ENCODE results near the gene IFT43.

IFT43 gene

GRCh38 chr14:75980856-75981255 lies 4.7 kb upstream of the IFT43 start:
- no peaks in the 10 kb centered on the region for H3K36me3 ChIP-seq (ENCODE audit: control insufficient read depth in 2 of 2, insufficient read depth in 2 of 2, low read length in 2 of 2)
- peaks cover 53% of the 10 kb centered on the region for H3K4me1 ChIP-seq (ENCODE audit: control insufficient read depth, insufficient read depth, low read length)
- peak overlapping the region; percentile 78 to 89 for H3K9ac ChIP-seq (ENCODE audit: low read length in 2 of 2)
- H3K27me3 ChIP-seq (ENCODE audit: control insufficient read depth in 1 of 2, insufficient read depth in 2 of 2, low read length in 2 of 2): no peaks in the 10 kb centered on the region
- H3K9me3 ChIP-seq (ENCODE audit: control insufficient read depth in 2 of 2, low read length in 2 of 2): no peaks in the 10 kb centered on the region
- peak overlapping the region; percentile 97 for H3K27ac ChIP-seq (ENCODE audit: low read length)
- peak overlapping the region; percentile 60 to 84 for H3K4me3 ChIP-seq (ENCODE audit: low read length in 2 of 2)

GRCh38 chr14:75981426-75982265 lies 3.9 kb upstream of the IFT43 start, which contains the start of gene TGFB3:
Gene TGFB3 (minus strand): TSS chr14:75981995. CDS start chr14:75980893, 1,102 bp downstream.
- Histone ChIP-seq H3K36me3 (ENCODE audit: control insufficient read depth in 2 of 2, insufficient read depth in 2 of 2, low read length in 2 of 2) (no peaks in the 10 kb centered on the region), H3K27me3 (ENCODE audit: control insufficient read depth in 1 of 2, insufficient read depth in 2 of 2, low read length in 2 of 2) (no peaks in the 10 kb centered on the region), H3K4me1 (ENCODE audit: control insufficient read depth, insufficient read depth, low read length) (peaks cover 56% of the 10 kb centered on the region), H3K9ac (ENCODE audit: low read length in 2 of 2) (peak within 1 kb of the TSS; percentile 78 to 89), H3K27ac (ENCODE audit: low read length) (peak within 1 kb of the TSS; percentile 97), H3K4me3 (ENCODE audit: low read length in 2 of 2) (peak within 1 kb of the TSS; percentile 63 to 84), H3K9me3 (ENCODE audit: control insufficient read depth in 2 of 2, low read length in 2 of 2) (no peaks in the 10 kb centered on the region)

DNA sequence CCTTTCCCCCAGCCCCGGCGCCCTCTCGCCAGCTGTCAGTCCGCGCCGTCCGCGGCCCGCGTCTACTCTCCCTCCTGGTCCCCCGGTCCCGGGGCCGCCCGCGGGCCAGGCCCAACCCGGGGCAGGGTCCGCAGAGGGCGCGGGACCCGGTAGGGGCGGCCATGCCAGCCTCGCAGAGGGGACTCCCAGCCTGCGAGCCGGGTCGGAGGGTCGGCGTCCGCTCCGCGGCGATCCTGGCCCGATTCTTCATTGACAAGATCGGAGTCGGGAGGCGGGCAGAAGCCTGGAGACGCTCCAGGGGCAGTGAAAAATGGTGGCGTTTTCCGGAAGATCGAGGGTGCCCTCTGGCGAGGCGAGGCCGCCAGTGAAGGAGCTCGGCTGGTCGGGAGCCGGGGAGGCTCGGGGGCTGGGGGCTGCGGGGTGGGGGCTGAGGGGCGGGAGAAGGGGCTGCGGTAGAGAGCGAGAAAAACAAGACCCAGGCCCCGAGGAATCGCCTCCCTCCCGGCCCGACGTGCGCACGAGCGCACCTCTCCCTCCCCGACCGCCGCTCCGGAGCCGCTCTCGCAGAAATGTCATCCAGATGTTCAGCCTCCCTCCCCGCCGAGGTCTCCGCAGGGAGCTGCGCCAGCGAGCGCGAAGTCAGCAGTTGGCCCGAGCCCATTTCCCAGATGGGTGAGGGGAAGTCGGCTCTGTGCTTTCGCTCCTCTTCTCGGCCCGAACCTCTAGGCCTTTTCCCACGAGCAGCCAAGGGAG lies 3.1 kb upstream of the IFT43 start:
- peak overlapping the region; percentile 63 to 84 for H3K4me3 ChIP-seq (ENCODE audit: low read length in 2 of 2)
- no peaks in the 10 kb centered on the region for H3K9me3 ChIP-seq (ENCODE audit: control insufficient read depth in 2 of 2, low read length in 2 of 2)
- peaks cover 57% of the 10 kb centered on the region for H3K4me1 ChIP-seq (ENCODE audit: control insufficient read depth, insufficient read depth, low read length)
- H3K9ac ChIP-seq (ENCODE audit: low read length in 2 of 2): peak overlapping the region; percentile 78 to 89
- H3K36me3 ChIP-seq (ENCODE audit: control insufficient read depth in 2 of 2, insufficient read depth in 2 of 2, low read length in 2 of 2): no peaks in the 10 kb centered on the region
- H3K27me3 ChIP-seq (ENCODE audit: control insufficient read depth in 1 of 2, insufficient read depth in 2 of 2, low read length in 2 of 2): no peaks in the 10 kb centered on the region
- H3K27ac ChIP-seq (ENCODE audit: low read length): peak overlapping the region; percentile 97

- Histone ChIP-seq H3K27me3 (ENCODE audit: control insufficient read depth in 1 of 2, insufficient read depth in 2 of 2, low read length in 2 of 2) (no peaks in the 10 kb centered on the region), H3K9ac (ENCODE audit: low read length in 2 of 2) (peak overlapping the region; percentile 57 to 73), H3K4me3 (ENCODE audit: low read length in 2 of 2) (peak overlapping the region; percentile 63 to 84), H3K36me3 (ENCODE audit: control insufficient read depth in 2 of 2, insufficient read depth in 2 of 2, low read length in 2 of 2) (no peaks in the 10 kb centered on the region), H3K27ac (ENCODE audit: low read length) (peak overlapping the region; percentile 97), H3K9me3 (ENCODE audit: control insufficient read depth in 2 of 2, low read length in 2 of 2) (no peaks in the 10 kb centered on the region), H3K4me1 (ENCODE audit: control insufficient read depth, insufficient read depth, low read length) (peaks cover 53% of the 10 kb centered on the region)
These were observed 2.6 kb upstream of the IFT43 start for GRCh38 chr14:75983019-75983358.

- Histone ChIP-seq H3K4me1 (ENCODE audit: control insufficient read depth, insufficient read depth, low read length) (peaks cover 40% of the 10 kb centered on the region), H3K9me3 (ENCODE audit: control insufficient read depth in 2 of 2, low read length in 2 of 2) (no peaks in the 10 kb centered on the region), H3K27me3 (ENCODE audit: control insufficient read depth in 1 of 2, insufficient read depth in 2 of 2, low read length in 2 of 2) (no peaks in the 10 kb centered on the region), H3K4me3 (ENCODE audit: low read length in 2 of 2) (no peak overlapping the region), H3K27ac (ENCODE audit: low read length) (peak overlapping the region; percentile 41), H3K36me3 (ENCODE audit: control insufficient read depth in 2 of 2, insufficient read depth in 2 of 2, low read length in 2 of 2) (peaks cover 2 to 5% of the 10 kb centered on the region in 2 donors), H3K9ac (ENCODE audit: low read length in 2 of 2) (no peak overlapping the region)
These were observed 889 bp upstream of the IFT43 start for GRCh38 chr14:75984674-75985073.

- H3K9me3 ChIP-seq (ENCODE audit: control insufficient read depth in 2 of 2, low read length in 2 of 2): no peaks in the 10 kb centered on the region
- peak overlapping the region; percentile 85 to 91 for H3K4me3 ChIP-seq (ENCODE audit: low read length in 2 of 2)
- H3K27me3 ChIP-seq (ENCODE audit: control insufficient read depth in 1 of 2, insufficient read depth in 2 of 2, low read length in 2 of 2): no peaks in the 10 kb centered on the region
- peak overlapping the region; percentile 77 for H3K27ac ChIP-seq (ENCODE audit: low read length)
- peak overlapping the region; percentile 85 to 86 for H3K9ac ChIP-seq (ENCODE audit: low read length in 2 of 2)
- peaks cover 29% of the 10 kb centered on the region for H3K4me1 ChIP-seq (ENCODE audit: control insufficient read depth, insufficient read depth, low read length)
- H3K36me3 ChIP-seq (ENCODE audit: control insufficient read depth in 2 of 2, insufficient read depth in 2 of 2, low read length in 2 of 2): peaks cover 8 to 14% of the 10 kb centered on the region in 2 donors
These were observed 839 bp downstream of the IFT43 start for GRCh38 chr14:75986439-75986765.

DNA sequence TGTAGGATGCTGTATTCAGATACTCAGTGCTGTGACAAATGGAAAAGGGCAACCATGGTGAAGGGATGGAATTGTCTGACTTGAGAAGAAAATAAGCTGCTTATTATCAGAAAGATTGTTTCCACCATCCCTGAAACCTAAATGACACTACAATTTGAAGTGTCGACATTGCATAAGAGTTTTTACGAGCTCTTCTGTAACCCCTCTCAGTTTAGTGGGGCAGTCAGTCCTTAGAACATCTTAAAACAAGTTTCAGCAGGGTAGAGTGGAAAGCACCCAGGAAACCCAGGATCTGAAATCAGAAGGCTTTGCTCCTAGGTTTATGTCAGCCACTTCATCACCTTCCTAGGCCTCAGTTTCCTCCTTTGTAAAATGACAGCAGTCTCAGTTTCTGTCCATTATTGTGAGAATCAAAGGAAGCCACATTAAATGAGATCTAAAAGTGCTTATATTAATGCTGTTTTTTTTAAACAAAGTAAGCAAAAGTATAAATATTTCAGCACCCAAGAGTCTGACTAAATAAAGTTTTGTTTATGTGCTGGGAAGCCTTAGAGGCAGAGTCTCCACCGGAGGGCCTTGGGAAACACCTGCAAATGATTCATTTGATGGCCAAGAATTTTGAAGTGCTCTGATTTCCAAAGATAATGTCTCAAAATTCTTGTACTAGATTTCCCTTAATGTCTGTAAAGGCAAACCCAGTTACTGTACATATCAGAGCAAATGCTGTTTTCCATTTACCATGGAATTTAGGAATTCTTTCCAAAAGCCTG lies 1.8 kb downstream of the IFT43 start:
- H3K36me3 ChIP-seq (ENCODE audit: control insufficient read depth in 2 of 2, insufficient read depth in 2 of 2, low read length in 2 of 2): peaks cover 8 to 14% of the 10 kb centered on the region in 2 donors
- H3K27ac ChIP-seq (ENCODE audit: low read length): no peak overlapping the region
- no peaks in the 10 kb centered on the region for H3K27me3 ChIP-seq (ENCODE audit: control insufficient read depth in 1 of 2, insufficient read depth in 2 of 2, low read length in 2 of 2)
- H3K4me1 ChIP-seq (ENCODE audit: control insufficient read depth, insufficient read depth, low read length): peaks cover 36% of the 10 kb centered on the region
- no peaks in the 10 kb centered on the region for H3K9me3 ChIP-seq (ENCODE audit: control insufficient read depth in 2 of 2, low read length in 2 of 2)
- H3K4me3 ChIP-seq (ENCODE audit: low read length in 2 of 2): no peak overlapping the region
- no peak overlapping the region for H3K9ac ChIP-seq (ENCODE audit: low read length in 2 of 2)

- H3K4me1 ChIP-seq (ENCODE audit: control insufficient read depth, insufficient read depth, low read length): peaks cover 32% of the 10 kb centered on the region
- H3K9ac ChIP-seq (ENCODE audit: low read length in 2 of 2): peak overlapping the region in 1 of 2 donors; percentile 7
- no peaks in the 10 kb centered on the region for H3K27me3 ChIP-seq (ENCODE audit: control insufficient read depth in 1 of 2, insufficient read depth in 2 of 2, low read length in 2 of 2)
- H3K36me3 ChIP-seq (ENCODE audit: control insufficient read depth in 2 of 2, insufficient read depth in 2 of 2, low read length in 2 of 2): peaks cover 13 to 14% of the 10 kb centered on the region in 2 donors
- no peak overlapping the region for H3K4me3 ChIP-seq (ENCODE audit: low read length in 2 of 2)
- H3K9me3 ChIP-seq (ENCODE audit: control insufficient read depth in 2 of 2, low read length in 2 of 2): no peaks in the 10 kb centered on the region
- H3K27ac ChIP-seq (ENCODE audit: low read length): peak overlapping the region; percentile 66
These were observed 3.6 kb downstream of the IFT43 start for GRCh38 chr14:75989134-75989533.

- H3K4me1 ChIP-seq (ENCODE audit: control insufficient read depth, insufficient read depth, low read length): peaks cover 36% of the 10 kb centered on the region
- H3K4me3 ChIP-seq (ENCODE audit: low read length in 2 of 2): no peak overlapping the region
- no peaks in the 10 kb centered on the region for H3K9me3 ChIP-seq (ENCODE audit: control insufficient read depth in 2 of 2, low read length in 2 of 2)
- peaks cover 13 to 14% of the 10 kb centered on the region in 2 donors for H3K36me3 ChIP-seq (ENCODE audit: control insufficient read depth in 2 of 2, insufficient read depth in 2 of 2, low read length in 2 of 2)
- H3K27ac ChIP-seq (ENCODE audit: low read length): peak overlapping the region; percentile 18
- no peak overlapping the region for H3K9ac ChIP-seq (ENCODE audit: low read length in 2 of 2)
- no peaks in the 10 kb centered on the region for H3K27me3 ChIP-seq (ENCODE audit: control insufficient read depth in 1 of 2, insufficient read depth in 2 of 2, low read length in 2 of 2)
These were observed 4.7 kb downstream of the IFT43 start for GRCh38 chr14:75990297-75990696.

- Histone ChIP-seq H3K9me3 (ENCODE audit: control insufficient read depth in 2 of 2, low read length in 2 of 2) (no peaks in the 10 kb centered on the region), H3K27me3 (ENCODE audit: control insufficient read depth in 1 of 2, insufficient read depth in 2 of 2, low read length in 2 of 2) (no peaks in the 10 kb centered on the region), H3K9ac (ENCODE audit: low read length in 2 of 2) (no peak overlapping the region), H3K27ac (ENCODE audit: low read length) (peak overlapping the region; percentile 55), H3K36me3 (ENCODE audit: control insufficient read depth in 2 of 2, insufficient read depth in 2 of 2, low read length in 2 of 2) (peaks cover 14 to 16% of the 10 kb centered on the region in 2 donors), H3K4me3 (ENCODE audit: low read length in 2 of 2) (no peak overlapping the region), H3K4me1 (ENCODE audit: control insufficient read depth, insufficient read depth, low read length) (peaks cover 38% of the 10 kb centered on the region)
These were observed 6.2 kb downstream of the IFT43 start for GRCh38 chr14:75991753-75992152.
